ACC112 (cell line): ENCODE data around the gene NDUFS1.
"Not testable (repeated sequence)": the region's sequence is repeated elsewhere in the genome, so short reads cannot be mapped to it uniquely, and the experiment has no call there.

Experiments used
- H2AFZ ChIP-seq: fragments of 200-600 bp; sonication (generic); one replicate; pipeline ENCODE4 v1.6.0; 2017; ENCODE audit warnings: antibody characterized with exemption, low read length; ENCODE audit not compliant: unreplicated experiment
- H3K27ac ChIP-seq: fragments of 200-600 bp; sonication (generic); 2 replicates; pipeline ENCODE4 v1.5.1; 2014; ENCODE audit warnings: low read depth, mild to moderate bottlenecking, antibody characterized with exemption, low read length, moderate library complexity
- H3K27me3 ChIP-seq: fragments of 200-600 bp; sonication (generic); 2 replicates; pipeline ENCODE4 v1.6.1; 2014; ENCODE audit warnings: mild to moderate bottlenecking, antibody characterized with exemption, low read length, moderate library complexity, mixed read lengths; ENCODE audit not compliant: insufficient read depth
- H3K36me3 ChIP-seq: fragments of 200-600 bp; sonication (generic); 2 replicates; pipeline ENCODE4 v1.6.1; 2016; ENCODE audit warnings: mild to moderate bottlenecking, antibody characterized with exemption, low read length, moderate library complexity, mixed read lengths; ENCODE audit not compliant: insufficient read depth
- H3K4me1 ChIP-seq: fragments of 200-600 bp; sonication (generic); one replicate; pipeline ENCODE4 v1.6.1; 2016; ENCODE audit warnings: low read length, mixed read lengths; ENCODE audit not compliant: insufficient read depth, unreplicated experiment, control insufficient read depth
- H3K4me3 ChIP-seq: fragments of 200-600 bp; sonication (generic); 2 replicates; pipeline ENCODE4 v1.5.1; 2014; ENCODE audit warnings: mild to moderate bottlenecking, low read depth, low read length
- H3K79me2 ChIP-seq: fragments of 200-600 bp; sonication (generic); one replicate; pipeline ENCODE4 v1.6.0; 2016; ENCODE audit warnings: low read length; ENCODE audit not compliant: control insufficient read depth, unreplicated experiment, insufficient read depth

NDUFS1 gene

GRCh38 chr2:206098872-206099271, 60.4 kb downstream of the NDUFS1 start:
- not testable (repeated sequence) for H3K36me3 ChIP-seq, H3K4me3 ChIP-seq, H3K4me1 ChIP-seq

GRCh38 chr2:206098471-206098870, 60.8 kb downstream of the NDUFS1 start:
- H3K27ac ChIP-seq, result no peak overlapping the region
- no peak overlapping the region for H3K4me3 ChIP-seq
- no peaks in the 10 kb centered on the region for H3K27me3 ChIP-seq
- no peak overlapping the region for H2AFZ ChIP-seq
- no peaks in the 10 kb centered on the region for H3K4me1 ChIP-seq
- H3K36me3 ChIP-seq, result no peaks in the 10 kb centered on the region
- no peaks in the 10 kb centered on the region for H3K79me2 ChIP-seq

More at GRCh38 chr2:206098872-206099271, 60.4 kb downstream of the NDUFS1 start:
- not testable (repeated sequence) for H3K27ac ChIP-seq, H2AFZ ChIP-seq, H3K79me2 ChIP-seq, H3K27me3 ChIP-seq

- H3K36me3 ChIP-seq, result no peaks in the 10 kb centered on the region
- no peak overlapping the region for H3K27ac ChIP-seq
Observed at GRCh38 chr2:206096876-206097275, 62.4 kb downstream of the NDUFS1 start.

GRCh38 chr2:206095536-206096332, 63.5 kb downstream of the NDUFS1 start:
- Histone ChIP-seq H2AFZ (no peak overlapping the region), H3K27me3 (no peaks in the 10 kb centered on the region), H3K4me1 (no peaks in the 10 kb centered on the region), H3K27ac (no peak overlapping the region), H3K79me2 (no peaks in the 10 kb centered on the region), H3K36me3 (no peaks in the 10 kb centered on the region), H3K4me3 (no peak overlapping the region)

More at GRCh38 chr2:206096876-206097275, 62.4 kb downstream of the NDUFS1 start:
- no peak overlapping the region for H2AFZ ChIP-seq
- H3K4me3 ChIP-seq, result no peak overlapping the region
- no peaks in the 10 kb centered on the region for H3K27me3 ChIP-seq
- H3K79me2 ChIP-seq, result no peaks in the 10 kb centered on the region
- H3K4me1 ChIP-seq, result no peaks in the 10 kb centered on the region

- no peaks in the 10 kb centered on the region for H3K36me3 ChIP-seq
- H3K27ac ChIP-seq, result no peak overlapping the region
- H3K4me1 ChIP-seq, result no peaks in the 10 kb centered on the region
- H3K27me3 ChIP-seq, result no peaks in the 10 kb centered on the region
- peaks cover 13% of the 10 kb centered on the region for H3K79me2 ChIP-seq
- H2AFZ ChIP-seq, result no peak overlapping the region
- no peak overlapping the region for H3K4me3 ChIP-seq
Observed at GRCh38 chr2:206092297-206092696, 66.9 kb downstream of the NDUFS1 start.

GRCh38 chr2:206088248-206088647, 71.0 kb downstream of the NDUFS1 start:
- Histone ChIP-seq H3K27ac (no peak overlapping the region), H3K27me3 (no peaks in the 10 kb centered on the region), H3K4me3 (no peak overlapping the region), H3K4me1 (peaks cover 6% of the 10 kb centered on the region), H3K79me2 (peaks cover 36% of the 10 kb centered on the region), H3K36me3 (no peaks in the 10 kb centered on the region), H2AFZ (no peak overlapping the region)

GRCh38 chr2:206086716-206087350, 72.4 kb downstream of the NDUFS1 start:
- Histone ChIP-seq H3K36me3 (no peaks in the 10 kb centered on the region), H2AFZ (no peak overlapping the region), H3K27ac (peak overlapping the region; percentile 91), H3K79me2 (peaks cover 49% of the 10 kb centered on the region), H3K4me1 (peaks cover 10% of the 10 kb centered on the region), H3K27me3 (no peaks in the 10 kb centered on the region), H3K4me3 (peak overlapping the region; percentile 94)

- H3K4me1 ChIP-seq, result peaks cover 10% of the 10 kb centered on the region
- H3K27ac ChIP-seq, result peak within 1 kb of the TSS; percentile 91
- H3K79me2 ChIP-seq, result peaks cover 56% of the 10 kb centered on the region
- no peaks in the 10 kb centered on the region for H3K27me3 ChIP-seq
- H3K36me3 ChIP-seq, result no peaks in the 10 kb centered on the region
- H2AFZ ChIP-seq, result peak within 1 kb of the TSS; percentile 94
- H3K4me3 ChIP-seq, result peak within 1 kb of the TSS; percentile 94
Observed at GRCh38 chr2:206085742-206086445, 73.3 kb downstream of the NDUFS1 start, which contains the start of gene INO80D. TSS of gene INO80D (minus strand) at chr2:206086174. CDS start at chr2:206063016, 23,158 bp downstream.

GRCh38 chr2:206084870-206085741, 74.1 kb downstream of the NDUFS1 start:
- H3K4me3 ChIP-seq, result peak overlapping the region; percentile 94
- peak overlapping the region; percentile 91 for H3K27ac ChIP-seq
- H3K36me3 ChIP-seq, result no peaks in the 10 kb centered on the region
- peak overlapping the region; percentile 94 for H2AFZ ChIP-seq
- H3K4me1 ChIP-seq, result peaks cover 10% of the 10 kb centered on the region
- peaks cover 59% of the 10 kb centered on the region for H3K79me2 ChIP-seq
- H3K27me3 ChIP-seq, result no peaks in the 10 kb centered on the region

- Histone ChIP-seq H3K27me3 (no peaks in the 10 kb centered on the region), H3K4me3 (peak overlapping the region; percentile 94), H2AFZ (peak overlapping the region; percentile 65), H3K36me3 (no peaks in the 10 kb centered on the region), H3K79me2 (peaks cover 64% of the 10 kb centered on the region), H3K27ac (peak overlapping the region; percentile 91), H3K4me1 (peaks cover 10% of the 10 kb centered on the region)
Observed at GRCh38 chr2:206084439-206084869, 74.8 kb downstream of the NDUFS1 start.
